Activated naive CD8-positive, alpha-beta T cell treated with anti-CD3 and anti-CD28 coated beads, Interleukin-2, amount 10 ng/mL, durations not matched to agents 7 days and 5 days (primary cell): ENCODE results near the gene SLC44A2. TPM values are rescaled to one million over a fixed set of nuclear protein-coding genes. Genes with fewer than 3 reads are reported as not detected.
A peak's percentile ranks its signal among the peaks of the same experiment; 100 is the strongest.

Experiments
- ATAC-seq: fragments of 150-1000 bp; cut with Tn5 transposase; one replicate; pipeline ENCODE4 v1.10.0; 2021; ENCODE audit warnings: low read depth, moderate library complexity
- POLR2A ChIA-PET: fragments of 350-600 bp; sonication (Branson Sonifier 250); formaldehyde crosslinking; loops from one replicate; lab custom pipeline; 2021; ENCODE audit warnings: antibody characterized with exemption; lab: Charles Lee
- DNase-seq: peaks from one replicate; pipeline ENCODE4 v3.0.0; 2021
- H3K27ac Mint-ChIP-seq: one replicate; pipeline ENCODE4 v1.8.0; 2022; ENCODE audit warnings: mild to moderate bottlenecking, mixed read lengths
- H3K27me3 Mint-ChIP-seq: one replicate; pipeline ENCODE4 v1.8.0; 2022; ENCODE audit warnings: mild to moderate bottlenecking, moderate library complexity, mixed read lengths
- H3K36me3 Mint-ChIP-seq: one replicate; pipeline ENCODE4 v1.8.0; 2021; ENCODE audit warnings: mild to moderate bottlenecking, mixed read lengths
- H3K4me1 Mint-ChIP-seq: one replicate; pipeline ENCODE4 v1.8.0; 2021; ENCODE audit warnings: mixed read lengths
- H3K4me3 Mint-ChIP-seq: one replicate; pipeline ENCODE4 v1.8.0; 2022; ENCODE audit warnings: mild to moderate bottlenecking, moderate library complexity, mixed read lengths
- H3K9me3 Mint-ChIP-seq: one replicate; pipeline ENCODE4 v1.8.0; 2021; ENCODE audit warnings: mixed read lengths
- total RNA-seq, 2 experiments: library from RNA; stranded (reverse); gene quantifications; one replicate each; pipeline ENCODE4 v1.2.3, GENCODE V29; 2021

The SLC44A2 gene
- total RNA-seq, 2 experiments from 2014 or later = 155 to 156 TPM

- no peak overlapping the region for H3K27ac Mint-ChIP-seq
- no peak for DNase-seq
- POLR2A ChIA-PET = interaction anchor here (1.6 kb wide), 1 partner anchor 19 kb away, joined by 4 read pairs; the partner anchor contains the start of gene QTRT1
- ATAC-seq = no peak
- no peaks in the 10 kb centered on the region for H3K9me3 Mint-ChIP-seq
- no peaks in the 10 kb centered on the region for H3K4me1 Mint-ChIP-seq
- H3K36me3 Mint-ChIP-seq = peaks cover 17% of the 10 kb centered on the region
- no peak overlapping the region for H3K4me3 Mint-ChIP-seq
- no peaks in the 10 kb centered on the region for H3K27me3 Mint-ChIP-seq
Observed at GRCh38 chr19:10682397-10683063, 57.2 kb downstream of the SLC44A2 start.

- Mint-ChIP-seq H3K36me3 (peaks cover 14% of the 10 kb centered on the region), H3K27ac (no peak overlapping the region), H3K4me1 (no peaks in the 10 kb centered on the region), H3K27me3 (no peaks in the 10 kb centered on the region), H3K9me3 (no peaks in the 10 kb centered on the region), H3K4me3 (no peak overlapping the region)
- DNase-seq (no peak), ATAC-seq (no peak)
- POLR2A ChIA-PET = interaction anchor here (1.6 kb wide), 1 partner anchor 19 kb away, joined by 4 read pairs; the partner anchor contains the start of gene QTRT1
Observed at GRCh38 chr19:10683064-10683426, 57.7 kb downstream of the SLC44A2 start.

- Mint-ChIP-seq H3K4me1 (no peaks in the 10 kb centered on the region), H3K9me3 (no peaks in the 10 kb centered on the region), H3K36me3 (peaks cover 12% of the 10 kb centered on the region), H3K27me3 (no peaks in the 10 kb centered on the region), H3K4me3 (no peak overlapping the region), H3K27ac (no peak overlapping the region)
- DNase-seq (no peak), ATAC-seq (no peak)
- POLR2A ChIA-PET = interaction anchor here (1.6 kb wide), 1 partner anchor 18 kb away, joined by 4 read pairs; the partner anchor contains the start of gene QTRT1
Observed at GRCh38 chr19:10683582-10683981, 58.2 kb downstream of the SLC44A2 start.

- DNase-seq (no peak), ATAC-seq (no peak)
- Mint-ChIP-seq H3K36me3 (peaks cover 16% of the 10 kb centered on the region), H3K4me1 (no peaks in the 10 kb centered on the region), H3K27me3 (no peaks in the 10 kb centered on the region), H3K9me3 (no peaks in the 10 kb centered on the region), H3K27ac (no peak overlapping the region), H3K4me3 (no peak overlapping the region)
- POLR2A ChIA-PET = interaction anchor here (0.6 kb wide), 1 partner anchor 286 kb away, joined by 3 read pairs; no protein-coding TSS in a partner anchor
Observed at GRCh38 chr19:10685210-10685609, 59.9 kb downstream of the SLC44A2 start.

- POLR2A ChIA-PET = no interaction called here
Observed at GRCh38 chr19:10686193-10686592, 60.8 kb downstream of the SLC44A2 start.

GRCh38 chr19:10686661-10687517, 61.5 kb downstream of the SLC44A2 start:
- no peak for DNase-seq
- Mint-ChIP-seq H3K36me3 (peaks cover 9% of the 10 kb centered on the region), H3K4me3 (no peak overlapping the region), H3K9me3 (no peaks in the 10 kb centered on the region), H3K27ac (no peak overlapping the region), H3K27me3 (no peaks in the 10 kb centered on the region), H3K4me1 (no peaks in the 10 kb centered on the region)
- ATAC-seq = no peak
- POLR2A ChIA-PET = no interaction called here

More at GRCh38 chr19:10686193-10686592, 60.8 kb downstream of the SLC44A2 start:
- H3K4me3 Mint-ChIP-seq = no peak overlapping the region
- peaks cover 13% of the 10 kb centered on the region for H3K36me3 Mint-ChIP-seq
- no peak for DNase-seq
- no peaks in the 10 kb centered on the region for H3K27me3 Mint-ChIP-seq
- ATAC-seq = no peak
- no peaks in the 10 kb centered on the region for H3K4me1 Mint-ChIP-seq
- no peaks in the 10 kb centered on the region for H3K9me3 Mint-ChIP-seq
- no peak overlapping the region for H3K27ac Mint-ChIP-seq

GRCh38 chr19:10687518-10688288, 62.4 kb downstream of the SLC44A2 start:
- no peak for ATAC-seq
- no peak for DNase-seq
- H3K4me1 Mint-ChIP-seq = no peaks in the 10 kb centered on the region
- H3K27me3 Mint-ChIP-seq = no peaks in the 10 kb centered on the region
- no peaks in the 10 kb centered on the region for H3K9me3 Mint-ChIP-seq
- POLR2A ChIA-PET = no interaction called here
- no peak overlapping the region for H3K4me3 Mint-ChIP-seq
- no peak overlapping the region for H3K27ac Mint-ChIP-seq
- peaks cover 10% of the 10 kb centered on the region for H3K36me3 Mint-ChIP-seq

- POLR2A ChIA-PET = no interaction called here
- no peak overlapping the region for H3K4me3 Mint-ChIP-seq
- no peak overlapping the region for H3K27ac Mint-ChIP-seq
- no peaks in the 10 kb centered on the region for H3K27me3 Mint-ChIP-seq
- no peak for DNase-seq
- H3K4me1 Mint-ChIP-seq = no peaks in the 10 kb centered on the region
- no peak for ATAC-seq
- peaks cover 11% of the 10 kb centered on the region for H3K36me3 Mint-ChIP-seq
- no peaks in the 10 kb centered on the region for H3K9me3 Mint-ChIP-seq
Observed at GRCh38 chr19:10688545-10689280, 63.4 kb downstream of the SLC44A2 start.

GRCh38 chr19:10690341-10690781, 65.0 kb downstream of the SLC44A2 start:
- no peaks in the 10 kb centered on the region for H3K9me3 Mint-ChIP-seq
- POLR2A ChIA-PET = no interaction called here
- no peak overlapping the region for H3K4me3 Mint-ChIP-seq
- DNase-seq (no peak), ATAC-seq (no peak)
- H3K4me1 Mint-ChIP-seq = peaks cover 5% of the 10 kb centered on the region
- peaks cover 7% of the 10 kb centered on the region for H3K36me3 Mint-ChIP-seq
- peaks cover under 1% of the 10 kb centered on the region for H3K27me3 Mint-ChIP-seq
- no peak overlapping the region for H3K27ac Mint-ChIP-seq

- Mint-ChIP-seq H3K9me3 (no peaks in the 10 kb centered on the region), H3K4me1 (peaks cover 8% of the 10 kb centered on the region), H3K27me3 (peaks cover 4% of the 10 kb centered on the region), H3K4me3 (no peak overlapping the region), H3K27ac (no peak overlapping the region), H3K36me3 (peaks cover 8% of the 10 kb centered on the region)
- POLR2A ChIA-PET = interaction anchor here (0.6 kb wide), 1 partner anchor 16 kb away, joined by 3 read pairs; no protein-coding TSS in a partner anchor
- ATAC-seq (no peak), DNase-seq (no peak)
Observed at GRCh38 chr19:10691178-10691881, 66.0 kb downstream of the SLC44A2 start.

- Mint-ChIP-seq H3K27ac (no peak overlapping the region), H3K4me1 (peaks cover 11% of the 10 kb centered on the region), H3K27me3 (peaks cover 7% of the 10 kb centered on the region), H3K4me3 (no peak overlapping the region), H3K36me3 (peaks cover 8% of the 10 kb centered on the region), H3K9me3 (no peaks in the 10 kb centered on the region)
- DNase-seq = no peak
- no peak for ATAC-seq
- POLR2A ChIA-PET = no interaction called here
Observed at GRCh38 chr19:10691883-10692282, 66.5 kb downstream of the SLC44A2 start.

- Mint-ChIP-seq H3K4me1 (peaks cover 11% of the 10 kb centered on the region), H3K9me3 (no peaks in the 10 kb centered on the region), H3K4me3 (no peak overlapping the region), H3K27me3 (peaks cover 11% of the 10 kb centered on the region), H3K36me3 (peaks cover 8% of the 10 kb centered on the region), H3K27ac (peak overlapping the region; percentile 54)
- DNase-seq (no peak), ATAC-seq (no peak)
- POLR2A ChIA-PET = interaction anchor here (0.6 kb wide), 1 partner anchor 145 kb away, joined by 6 read pairs; no protein-coding TSS in a partner anchor
Observed at GRCh38 chr19:10692673-10693264, 67.4 kb downstream of the SLC44A2 start.
